Iris pigment epithelial cell (primary cell): ENCODE results near the gene RRP1B.

ENCODE experiments used
- DNase-seq: peaks from one replicate; pipeline ENCODE4 v3.0.0-alpha.2; 2011; ENCODE audit warnings: low read depth

RRP1B gene

GRCh38 chr21:43744725-43745124, 85.4 kb downstream of the RRP1B start:
- DNase-seq, result no peak
